Lower leg skin (tissue), 4 donors: Measurements from ENCODE around the gene IFNG-AS1. TPM values are rescaled to one million over a fixed set of nuclear protein-coding genes. Genes with fewer than 3 reads are reported as not detected.

Source experiments
- DNase-seq, 2 donors: peaks; one replicate each; pipeline ENCODE4 v3.0.0-alpha.2; 2019; ENCODE audit warnings: low spot score in 2 of 2
- H3K4me3 ChIP-seq: fragments of 200-600 bp; sonication (generic); 2 replicates; pipeline ENCODE4 v1.5.1; 2017; ENCODE audit warnings: mild to moderate bottlenecking, low read depth; ENCODE audit not compliant: poor library complexity, severe bottlenecking
- POLR2A ChIP-seq, 2 donors: fragments of 450-650 bp; IDR thresholded peaks; one replicate each; pipeline ENCODE4 v1.6.1; 2016 to 2017; ENCODE audit warnings: antibody characterized with exemption in 2 of 2, mild to moderate bottlenecking in 1 of 2, moderate library complexity in 1 of 2
- WGBS, 2 donors: methylation state at CpG; one replicate each; pipeline ENCODE4 v1.1.5; 2018; 5-methylcytosine and 5-hydroxymethylcytosine counted together
- intact Hi-C: fragments of 100-400 bp; cut with DNase I; formaldehyde crosslinking; loops from one replicate; pipeline ENCODE4 v1.15.0; 2023; ENCODE audit warnings: low total_unique reads
- total RNA-seq, 4 donors: library from RNA; depleted of rRNA; stranded (reverse); fragments of >200 nt; gene quantifications; one replicate each; pipeline ENCODE4 v1.1.0, GENCODE V29; 2016
- TF ChIP-seq, protein P1 (sequence below), 3 donors: fragments of 450-650 bp; IDR thresholded peaks; one replicate each; pipeline ENCODE4 v1.5.1; 2016; ENCODE audit warnings: antibody characterized with exemption in 3 of 3, mild to moderate bottlenecking in 3 of 3, moderate library complexity in 2 of 3

The IFNG-AS1 gene
- total RNA-seq, 4 donors from 2014 or later: 0.37 to 0.58 TPM; not detected in 2

- intact Hi-C loops: no loop called here
- no peak for DNase-seq
- TF ChIP-seq, protein P1, sequence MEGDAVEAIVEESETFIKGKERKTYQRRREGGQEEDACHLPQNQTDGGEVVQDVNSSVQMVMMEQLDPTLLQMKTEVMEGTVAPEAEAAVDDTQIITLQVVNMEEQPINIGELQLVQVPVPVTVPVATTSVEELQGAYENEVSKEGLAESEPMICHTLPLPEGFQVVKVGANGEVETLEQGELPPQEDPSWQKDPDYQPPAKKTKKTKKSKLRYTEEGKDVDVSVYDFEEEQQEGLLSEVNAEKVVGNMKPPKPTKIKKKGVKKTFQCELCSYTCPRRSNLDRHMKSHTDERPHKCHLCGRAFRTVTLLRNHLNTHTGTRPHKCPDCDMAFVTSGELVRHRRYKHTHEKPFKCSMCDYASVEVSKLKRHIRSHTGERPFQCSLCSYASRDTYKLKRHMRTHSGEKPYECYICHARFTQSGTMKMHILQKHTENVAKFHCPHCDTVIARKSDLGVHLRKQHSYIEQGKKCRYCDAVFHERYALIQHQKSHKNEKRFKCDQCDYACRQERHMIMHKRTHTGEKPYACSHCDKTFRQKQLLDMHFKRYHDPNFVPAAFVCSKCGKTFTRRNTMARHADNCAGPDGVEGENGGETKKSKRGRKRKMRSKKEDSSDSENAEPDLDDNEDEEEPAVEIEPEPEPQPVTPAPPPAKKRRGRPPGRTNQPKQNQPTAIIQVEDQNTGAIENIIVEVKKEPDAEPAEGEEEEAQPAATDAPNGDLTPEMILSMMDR (IDR thresholded peaks at IDR 0.05): no peak
- TF ChIP-seq POLR2A (IDR thresholded peaks at IDR 0.05): no peak
- H3K4me3 ChIP-seq: no peak overlapping the region
Measured at GRCh38 chr12:67996347-67996746, 7.1 kb downstream of the IFNG-AS1 start.

- DNase-seq: no peak
- H3K4me3 ChIP-seq: no peak overlapping the region
- intact Hi-C loops: no loop called here
- TF ChIP-seq, protein P1 (IDR thresholded peaks at IDR 0.05): no peak
- no peak for TF ChIP-seq POLR2A (IDR thresholded peaks at IDR 0.05)
Measured at GRCh38 chr12:67998379-67998778, 9.1 kb downstream of the IFNG-AS1 start.

GRCh38 chr12:67999244-67999643 is 10.0 kb downstream of the IFNG-AS1 start:
- TF ChIP-seq, protein P1 (IDR thresholded peaks at IDR 0.05): no peak
- no peak for TF ChIP-seq POLR2A (IDR thresholded peaks at IDR 0.05)
- H3K4me3 ChIP-seq: no peak overlapping the region
- DNase-seq: no peak
- intact Hi-C loops: no loop called here

DNA sequence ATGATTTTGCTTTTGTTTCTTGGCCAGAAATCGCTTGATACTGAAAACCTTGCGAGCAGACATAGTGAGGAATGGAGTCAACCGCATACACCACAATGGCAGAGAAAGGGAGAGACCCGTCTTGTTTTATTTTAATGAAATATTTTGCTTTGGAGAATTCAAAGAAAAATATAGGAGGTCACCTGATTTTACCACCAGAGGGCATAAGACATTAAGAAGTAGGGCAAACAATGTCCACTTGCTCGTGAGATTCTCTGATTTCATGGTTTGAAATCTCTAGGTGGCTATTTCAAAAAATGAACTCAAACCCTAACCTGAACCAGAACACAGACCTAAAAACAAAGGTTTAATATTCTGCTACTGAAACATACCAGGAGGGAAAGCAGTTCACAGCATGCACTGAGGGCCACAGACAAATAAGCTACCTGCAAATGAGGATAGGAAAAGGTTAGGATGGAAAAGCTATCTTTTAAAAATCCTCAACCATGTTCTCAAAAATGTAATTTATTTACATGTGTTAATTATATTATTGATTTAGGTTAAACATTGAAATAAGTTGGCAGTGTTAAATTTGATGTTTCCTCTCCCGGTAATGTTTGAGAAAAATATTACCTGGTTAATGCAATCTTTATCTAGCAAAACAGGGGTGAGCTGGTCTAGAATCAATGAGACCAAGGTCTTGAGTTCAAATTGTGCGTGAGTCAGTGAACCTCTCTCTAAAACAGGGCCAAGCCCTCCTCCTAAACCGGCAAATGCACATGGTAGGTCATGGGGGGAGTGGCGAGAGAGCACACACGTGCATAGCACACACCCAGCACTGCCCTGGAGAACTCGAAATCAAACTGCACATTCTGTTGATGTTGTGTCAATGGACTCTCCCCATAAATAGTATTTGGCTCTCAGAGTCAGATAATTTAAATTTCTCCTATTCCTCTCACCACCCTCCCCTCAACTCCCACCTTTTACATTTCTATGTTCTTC is 12.5 kb downstream of the IFNG-AS1 start:
- no peak overlapping the region for H3K4me3 ChIP-seq
- intact Hi-C loops: no loop called here
- WGBS, 2 donors: 81 to 82% methylated on average over 11 of the region's 11 CpGs
- TF ChIP-seq, protein P1 (IDR thresholded peaks at IDR 0.05): no peak
- TF ChIP-seq POLR2A (IDR thresholded peaks at IDR 0.05): no peak
- no peak for DNase-seq

- 91% methylated on average over 8 of the region's 8 CpGs for WGBS, 2 donors
- DNase-seq: no peak
- no peak overlapping the region for H3K4me3 ChIP-seq
- intact Hi-C loops: no loop called here
- TF ChIP-seq, protein P1 (IDR thresholded peaks at IDR 0.05): no peak
- TF ChIP-seq POLR2A (IDR thresholded peaks at IDR 0.05): no peak
Measured at GRCh38 chr12:68003777-68004176, 14.5 kb downstream of the IFNG-AS1 start.
